A549 (cell line): ENCODE measurements around the gene AMDHD2.
"Not testable (repeated sequence)": the region's sequence is repeated elsewhere in the genome, so short reads cannot be mapped to it uniquely, and the experiment has no call there.

Experiments used
- CEBPB ChIP-seq, 2 experiments: fragments of >200 bp in 1 of 2; sonication (Bioruptor Twin) in 1 of 2; formaldehyde crosslinking in 1 of 2; IDR thresholded peaks; 2 replicates each; pipeline ENCODE4 v1.6.1; 2012 to 2016
- EHMT2 ChIP-seq: fragments of 200-600 bp; sonication (generic); IDR thresholded peaks from 2 replicates; pipeline ENCODE4 v1.6.1; 2016; ENCODE audit warnings: antibody characterized with exemption, low read depth, mild to moderate bottlenecking, moderate library complexity
- EP300 ChIP-seq, 2 experiments: fragments of >200 bp; sonication (Bioruptor Twin); formaldehyde crosslinking; IDR thresholded peaks; 2 replicates in 1 of 2; 3 replicates in 1 of 2; pipeline ENCODE4 v1.6.1; 2016 to 2017
- HDAC2 ChIP-seq: fragments of 200-600 bp; sonication (generic); IDR thresholded peaks from 2 replicates; pipeline ENCODE4 v1.6.1; 2016
- KDM1A ChIP-seq: fragments of 200-600 bp; sonication (generic); IDR thresholded peaks from 2 replicates; pipeline ENCODE4 v1.6.1; 2016; ENCODE audit warnings: low read depth, mild to moderate bottlenecking
- MAZ ChIP-seq: fragments of 150-350 bp; IDR thresholded peaks from 2 replicates; pipeline ENCODE4 v1.6.1; 2014; ENCODE audit warnings: antibody characterized with exemption, low read depth, low read length, borderline replicate concordance
- POLR2A ChIP-seq: IDR thresholded peaks from 2 replicates; pipeline ENCODE4 v1.6.1; 2012; ENCODE audit warnings: mild to moderate bottlenecking, low read length
- POLR2AphosphoS2 ChIP-seq: conservative IDR thresholded peaks from 2 replicates; pipeline ENCODE4 v1.6.1; 2012; ENCODE audit warnings: low read length, improper control_type of control experiment, inconsistent platforms
- RAD21 ChIP-seq, 2 experiments: fragments of >200 bp in 1 of 2; sonication (Bioruptor Twin) in 1 of 2; formaldehyde crosslinking in 1 of 2; IDR thresholded peaks in 1 of 2; conservative IDR thresholded peaks in 1 of 2; 2 replicates in 1 of 2; 3 replicates in 1 of 2; pipeline ENCODE4 v1.6.1; 2012 to 2018; ENCODE audit warnings: inconsistent platforms in 1 of 2
- RNF2 ChIP-seq: fragments of 200-600 bp; sonication (generic); IDR thresholded peaks from 2 replicates; pipeline ENCODE4 v1.6.1; 2016; ENCODE audit warnings: low read depth, mild to moderate bottlenecking, antibody characterized with exemption, moderate library complexity, borderline replicate concordance
- TF ChIP-seq, protein P1 (sequence below): fragments of >200 bp; sonication (Bioruptor Twin); formaldehyde crosslinking; IDR thresholded peaks from 3 replicates; pipeline ENCODE4 v1.5.1; 2016
- TF ChIP-seq, protein P2 (sequence below): IDR thresholded peaks from 2 replicates; pipeline ENCODE4 v1.6.1; 2012
- TF ChIP-seq, protein P3 (sequence below): fragments of 250-450 bp; sonication (Bioruptor Pico); IDR thresholded peaks from 2 replicates; pipeline ENCODE4 v1.5.0; 2021; ENCODE audit warnings: mild to moderate bottlenecking, moderate library complexity, borderline replicate concordance
- TF ChIP-seq, protein P4 (sequence below): IDR thresholded peaks from 2 replicates; pipeline ENCODE4 v1.6.1; 2012

DNA sequence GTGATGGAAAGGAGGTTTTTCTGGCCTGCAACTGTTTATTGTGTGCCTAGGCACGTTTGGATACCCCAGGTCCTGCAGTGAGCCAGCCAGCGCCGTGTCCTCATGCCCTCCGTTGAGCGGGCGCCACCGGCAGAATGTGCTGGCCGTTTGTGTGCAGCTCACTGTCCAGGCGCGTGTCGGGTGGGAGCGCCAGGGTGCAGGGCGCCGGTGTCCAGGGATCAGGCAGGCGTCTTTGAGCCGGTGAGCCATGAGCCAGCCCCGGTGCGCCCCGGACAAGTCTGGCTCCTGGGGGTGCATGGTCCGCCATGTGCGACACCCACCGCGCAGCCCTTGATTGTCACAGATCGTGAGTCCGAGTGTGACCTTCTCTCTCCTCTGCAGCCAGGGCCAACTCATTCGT, 56.9 kb downstream of the AMDHD2 start:
- TF ChIP-seq, protein P1, sequence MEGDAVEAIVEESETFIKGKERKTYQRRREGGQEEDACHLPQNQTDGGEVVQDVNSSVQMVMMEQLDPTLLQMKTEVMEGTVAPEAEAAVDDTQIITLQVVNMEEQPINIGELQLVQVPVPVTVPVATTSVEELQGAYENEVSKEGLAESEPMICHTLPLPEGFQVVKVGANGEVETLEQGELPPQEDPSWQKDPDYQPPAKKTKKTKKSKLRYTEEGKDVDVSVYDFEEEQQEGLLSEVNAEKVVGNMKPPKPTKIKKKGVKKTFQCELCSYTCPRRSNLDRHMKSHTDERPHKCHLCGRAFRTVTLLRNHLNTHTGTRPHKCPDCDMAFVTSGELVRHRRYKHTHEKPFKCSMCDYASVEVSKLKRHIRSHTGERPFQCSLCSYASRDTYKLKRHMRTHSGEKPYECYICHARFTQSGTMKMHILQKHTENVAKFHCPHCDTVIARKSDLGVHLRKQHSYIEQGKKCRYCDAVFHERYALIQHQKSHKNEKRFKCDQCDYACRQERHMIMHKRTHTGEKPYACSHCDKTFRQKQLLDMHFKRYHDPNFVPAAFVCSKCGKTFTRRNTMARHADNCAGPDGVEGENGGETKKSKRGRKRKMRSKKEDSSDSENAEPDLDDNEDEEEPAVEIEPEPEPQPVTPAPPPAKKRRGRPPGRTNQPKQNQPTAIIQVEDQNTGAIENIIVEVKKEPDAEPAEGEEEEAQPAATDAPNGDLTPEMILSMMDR, result not testable (repeated sequence)
- TF ChIP-seq POLR2AphosphoS2; POLR2A; EP300 (IDR thresholded peaks at IDR 0.05); HDAC2; MAZ; CEBPB (IDR thresholded peaks at IDR 0.05); RNF2; KDM1A; EHMT2; RAD21 (conservative IDR thresholded peaks at IDR 0.05 in 1 of 2, IDR thresholded peaks at IDR 0.05 in 1 of 2): not testable (repeated sequence)
- TF ChIP-seq, protein P2, sequence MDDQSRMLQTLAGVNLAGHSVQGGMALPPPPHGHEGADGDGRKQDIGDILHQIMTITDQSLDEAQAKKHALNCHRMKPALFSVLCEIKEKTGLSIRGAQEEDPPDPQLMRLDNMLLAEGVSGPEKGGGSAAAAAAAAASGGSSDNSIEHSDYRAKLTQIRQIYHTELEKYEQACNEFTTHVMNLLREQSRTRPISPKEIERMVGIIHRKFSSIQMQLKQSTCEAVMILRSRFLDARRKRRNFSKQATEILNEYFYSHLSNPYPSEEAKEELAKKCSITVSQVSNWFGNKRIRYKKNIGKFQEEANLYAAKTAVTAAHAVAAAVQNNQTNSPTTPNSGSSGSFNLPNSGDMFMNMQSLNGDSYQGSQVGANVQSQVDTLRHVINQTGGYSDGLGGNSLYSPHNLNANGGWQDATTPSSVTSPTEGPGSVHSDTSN, result not testable (repeated sequence)
- TF ChIP-seq, protein P3, sequence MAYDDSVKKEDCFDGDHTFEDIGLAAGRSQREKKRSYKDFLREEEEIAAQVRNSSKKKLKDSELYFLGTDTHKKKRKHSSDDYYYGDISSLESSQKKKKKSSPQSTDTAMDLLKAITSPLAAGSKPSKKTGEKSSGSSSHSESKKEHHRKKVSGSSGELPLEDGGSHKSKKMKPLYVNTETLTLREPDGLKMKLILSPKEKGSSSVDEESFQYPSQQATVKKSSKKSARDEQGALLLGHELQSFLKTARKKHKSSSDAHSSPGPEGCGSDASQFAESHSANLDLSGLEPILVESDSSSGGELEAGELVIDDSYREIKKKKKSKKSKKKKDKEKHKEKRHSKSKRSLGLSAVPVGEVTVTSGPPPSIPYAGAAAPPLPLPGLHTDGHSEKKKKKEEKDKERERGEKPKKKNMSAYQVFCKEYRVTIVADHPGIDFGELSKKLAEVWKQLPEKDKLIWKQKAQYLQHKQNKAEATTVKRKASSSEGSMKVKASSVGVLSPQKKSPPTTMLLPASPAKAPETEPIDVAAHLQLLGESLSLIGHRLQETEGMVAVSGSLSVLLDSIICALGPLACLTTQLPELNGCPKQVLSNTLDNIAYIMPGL (CRISPR knock-in tag), result not testable (repeated sequence)
- TF ChIP-seq, protein P4, sequence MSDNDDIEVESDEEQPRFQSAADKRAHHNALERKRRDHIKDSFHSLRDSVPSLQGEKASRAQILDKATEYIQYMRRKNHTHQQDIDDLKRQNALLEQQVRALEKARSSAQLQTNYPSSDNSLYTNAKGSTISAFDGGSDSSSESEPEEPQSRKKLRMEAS, result not testable (repeated sequence)
